ENCODE data around the gene RAB25.
A peak's percentile ranks its signal among the peaks of the same experiment; 100 is the strongest.

Gene RAB25

GRCh38 chr1:156082309-156083091 is 21.5 kb downstream of the RAB25 start, which contains the start of gene MEX3A:
TSS of gene MEX3A (minus strand) at chr1:156082465. CDS start at chr1:156081998, 467 bp downstream.
- Histone ChIP-seq H2AFZ (ENCODE audit: low read depth, low read length, severe bottlenecking) (peak within 1 kb of the TSS; percentile 67), H3K79me2 (ENCODE audit: insufficient read depth, low read length) (no peaks in the 10 kb centered on the region), H3F3A (ENCODE audit: insufficient read depth) (no peaks in the 10 kb centered on the region), H3K9me2 (replicated peaks; ENCODE audit: insufficient read depth, low read length) (no peaks in the 10 kb centered on the region), H3K9me3 (ENCODE audit: insufficient read depth, low read length) (no peaks in the 10 kb centered on the region), H4K20me1 (ENCODE audit: low read depth, low read length) (no peaks in the 10 kb centered on the region), H3K4me2 (ENCODE audit: low read depth, low read length, poor library complexity, severe bottlenecking) (peak within 1 kb of the TSS; percentile 79), H3K4me3 (ENCODE audit: insufficient read depth, low read length, poor library complexity, severe bottlenecking) (peak within 1 kb of the TSS; percentile 70), H3K36me3 (ENCODE audit: low read length) (no peaks in the 10 kb centered on the region), H3K27me3 (ENCODE audit: low read length) (no peaks in the 10 kb centered on the region), H3K9ac (ENCODE audit: low read length) (peak within 1 kb of the TSS; percentile 56), H3K27ac (ENCODE audit: low read depth, low read length) (no peak within 1 kb of the TSS)
- TF ChIP-seq, protein P1, sequence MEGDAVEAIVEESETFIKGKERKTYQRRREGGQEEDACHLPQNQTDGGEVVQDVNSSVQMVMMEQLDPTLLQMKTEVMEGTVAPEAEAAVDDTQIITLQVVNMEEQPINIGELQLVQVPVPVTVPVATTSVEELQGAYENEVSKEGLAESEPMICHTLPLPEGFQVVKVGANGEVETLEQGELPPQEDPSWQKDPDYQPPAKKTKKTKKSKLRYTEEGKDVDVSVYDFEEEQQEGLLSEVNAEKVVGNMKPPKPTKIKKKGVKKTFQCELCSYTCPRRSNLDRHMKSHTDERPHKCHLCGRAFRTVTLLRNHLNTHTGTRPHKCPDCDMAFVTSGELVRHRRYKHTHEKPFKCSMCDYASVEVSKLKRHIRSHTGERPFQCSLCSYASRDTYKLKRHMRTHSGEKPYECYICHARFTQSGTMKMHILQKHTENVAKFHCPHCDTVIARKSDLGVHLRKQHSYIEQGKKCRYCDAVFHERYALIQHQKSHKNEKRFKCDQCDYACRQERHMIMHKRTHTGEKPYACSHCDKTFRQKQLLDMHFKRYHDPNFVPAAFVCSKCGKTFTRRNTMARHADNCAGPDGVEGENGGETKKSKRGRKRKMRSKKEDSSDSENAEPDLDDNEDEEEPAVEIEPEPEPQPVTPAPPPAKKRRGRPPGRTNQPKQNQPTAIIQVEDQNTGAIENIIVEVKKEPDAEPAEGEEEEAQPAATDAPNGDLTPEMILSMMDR (IDR thresholded peaks at IDR 0.05; ENCODE audit: insufficient read depth, low read length, poor library complexity, severe bottlenecking): no peak
- TF ChIP-seq EZH2phosphoT487 (conservative IDR thresholded peaks at IDR 0.05; ENCODE audit: low read length): no peak

- H4K20me1 ChIP-seq (ENCODE audit: low read depth, low read length): no peaks in the 10 kb centered on the region
- H3K36me3 ChIP-seq (ENCODE audit: low read length): no peaks in the 10 kb centered on the region
- H3K4me3 ChIP-seq (ENCODE audit: insufficient read depth, low read length, poor library complexity, severe bottlenecking): no peak overlapping the region
- no peaks in the 10 kb centered on the region for H3K79me2 ChIP-seq (ENCODE audit: insufficient read depth, low read length)
- H2AFZ ChIP-seq (ENCODE audit: low read depth, low read length, severe bottlenecking): no peak overlapping the region
- no peaks in the 10 kb centered on the region for H3F3A ChIP-seq (ENCODE audit: insufficient read depth)
- H3K4me2 ChIP-seq (ENCODE audit: low read depth, low read length, poor library complexity, severe bottlenecking): no peak overlapping the region
- H3K27me3 ChIP-seq (ENCODE audit: low read length): no peaks in the 10 kb centered on the region
- H3K9me3 ChIP-seq (ENCODE audit: insufficient read depth, low read length): no peaks in the 10 kb centered on the region
- H3K9me2 ChIP-seq (replicated peaks; ENCODE audit: insufficient read depth, low read length): no peaks in the 10 kb centered on the region
- H3K9ac ChIP-seq (ENCODE audit: low read length): no peak overlapping the region
- TF ChIP-seq, protein P1 (IDR thresholded peaks at IDR 0.05; ENCODE audit: insufficient read depth, low read length, poor library complexity, severe bottlenecking): no peak
- TF ChIP-seq EZH2phosphoT487 (conservative IDR thresholded peaks at IDR 0.05; ENCODE audit: low read length): no peak
- H3K27ac ChIP-seq (ENCODE audit: low read depth, low read length): no peak overlapping the region
Observed at GRCh38 chr1:156083800-156084790, 23.1 kb downstream of the RAB25 start.

DNA sequence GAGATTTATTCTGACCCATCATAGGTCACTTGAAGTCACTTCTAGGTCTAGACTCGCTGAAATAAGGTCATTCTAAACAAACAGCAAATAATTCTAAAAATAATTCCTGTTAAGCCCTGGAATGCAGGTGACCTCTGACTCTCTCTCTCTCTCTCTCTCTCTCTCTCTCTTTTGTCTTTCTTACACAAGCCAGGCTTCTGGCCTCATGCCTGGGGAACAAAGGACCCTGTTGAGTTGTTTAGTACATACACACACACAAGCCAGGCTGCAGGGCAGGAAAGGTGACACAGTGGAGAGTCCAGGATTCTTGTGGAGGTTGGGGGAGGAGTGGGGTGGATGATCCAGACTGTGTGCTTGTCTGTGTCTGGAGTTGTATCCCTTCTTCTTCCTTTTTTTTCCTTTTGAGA is 25.3 kb downstream of the RAB25 start:
- Histone ChIP-seq H2AFZ (ENCODE audit: low read depth, low read length, severe bottlenecking) (no peak overlapping the region), H4K20me1 (ENCODE audit: low read depth, low read length) (no peaks in the 10 kb centered on the region), H3K9me3 (ENCODE audit: insufficient read depth, low read length) (no peaks in the 10 kb centered on the region), H3K4me2 (ENCODE audit: low read depth, low read length, poor library complexity, severe bottlenecking) (no peak overlapping the region), H3K36me3 (ENCODE audit: low read length) (no peaks in the 10 kb centered on the region), H3K4me3 (ENCODE audit: insufficient read depth, low read length, poor library complexity, severe bottlenecking) (no peak overlapping the region), H3K9ac (ENCODE audit: low read length) (no peak overlapping the region), H3K27me3 (ENCODE audit: low read length) (no peaks in the 10 kb centered on the region), H3K27ac (ENCODE audit: low read depth, low read length) (no peak overlapping the region), H3K9me2 (replicated peaks; ENCODE audit: insufficient read depth, low read length) (no peaks in the 10 kb centered on the region), H3F3A (ENCODE audit: insufficient read depth) (no peaks in the 10 kb centered on the region), H3K79me2 (ENCODE audit: insufficient read depth, low read length) (no peaks in the 10 kb centered on the region)
- TF ChIP-seq EZH2phosphoT487 (conservative IDR thresholded peaks at IDR 0.05; ENCODE audit: low read length): no peak
- TF ChIP-seq, protein P1 (IDR thresholded peaks at IDR 0.05; ENCODE audit: insufficient read depth, low read length, poor library complexity, severe bottlenecking): no peak
